Motor neuron (in vitro differentiated cells): ENCODE measurements around the gene TMEM63B. TPM values are rescaled to one million over a fixed set of nuclear protein-coding genes. Genes with fewer than 3 reads are reported as not detected.
"Not testable (repeated sequence)": the region's sequence is repeated elsewhere in the genome, so short reads cannot be mapped to it uniquely, and the experiment has no call there.

Experiments used
- ATAC-seq, 8 experiments: fragments of 200-7000 bp; cut with Tn5 transposase; replicated peaks in 6 of 8; 2 replicates each; pipeline ENCODE4 v1.8.0; 2021; ENCODE audit warnings: mild to moderate bottlenecking in 8 of 8, moderate library complexity in 8 of 8
- H3K27ac ChIP-seq, 2 donors: fragments of 250-450 bp; sonication (Bioruptor Pico); 2 replicates each; pipeline ENCODE4 v1.9.0; 2021; ENCODE audit warnings: antibody characterized with exemption in 2 of 2, mild to moderate bottlenecking in 2 of 2, moderate library complexity in 1 of 2
- H3K4me1 ChIP-seq, 2 donors: fragments of 250-450 bp; sonication (Bioruptor Pico); replicated peaks in 1 of 2; 2 replicates each; pipeline ENCODE4 v1.6.1; 2021; ENCODE audit warnings: antibody characterized with exemption in 2 of 2, mild to moderate bottlenecking in 2 of 2, moderate library complexity in 1 of 2
- H3K4me3 ChIP-seq, 5 donors: fragments of 250-450 bp; sonication (Bioruptor Pico); 2 replicates each; pipeline ENCODE4 v1.9.0; 2021; ENCODE audit warnings: antibody characterized with exemption in 5 of 5, mild to moderate bottlenecking in 5 of 5, moderate library complexity in 4 of 5
- WGBS, 10 experiments: fragments of 450-650 bp; shearing (Covaris generic); methylation state at CpG; one replicate each; pipeline ENCODE4 v1.0.0; 2022; 5-methylcytosine and 5-hydroxymethylcytosine counted together
- in situ Hi-C, 9 experiments: fragments of 400-800 bp; cut with MboI; loops; one replicate each; pipeline ENCODE4 v1.15.0; 2021; ENCODE audit warnings: low sequenced_read_pairs in 9 of 9, low pct_unique_long_range_greater_than_20kb in 2 of 9; ENCODE audit not compliant: unreplicated experiment in 9 of 9
- total RNA-seq, 8 experiments: library from RNA; unstranded; fragments of 300-600 nt; gene quantifications; 2 replicates each; pipeline versions ENCODE4 v1.2.3 to v1.2.4, GENCODE V29; 2022

Gene TMEM63B
- total RNA-seq, 8 experiments from 2014 or later, result 29.1 to 51.4 (median 38.5) TPM

- Histone ChIP-seq H3K27ac (no peak overlapping the region), H3K4me3 (no peak overlapping the region), H3K4me1 (peaks cover 2 to 6% of the 10 kb centered on the region in 2 donors)
- in situ Hi-C loops, result loop anchor here in 6 of 9 experiments (10.0 to 25.0 kb wide), 3 partner anchors 313 to 425 kb away; partner anchors contain the start of gene VEGFA (in 3 of the 6)
- 93 to 100% (median 100%) methylated on average over 1 to 2 of the region's 2 CpGs; no CpG with 5 or more reads in 5 of the 10 experiments for WGBS, 10 experiments
- no peak for ATAC-seq
These were observed 39.7 kb upstream of the TMEM63B start for GRCh38 chr6:44087623-44088022.

DNA sequence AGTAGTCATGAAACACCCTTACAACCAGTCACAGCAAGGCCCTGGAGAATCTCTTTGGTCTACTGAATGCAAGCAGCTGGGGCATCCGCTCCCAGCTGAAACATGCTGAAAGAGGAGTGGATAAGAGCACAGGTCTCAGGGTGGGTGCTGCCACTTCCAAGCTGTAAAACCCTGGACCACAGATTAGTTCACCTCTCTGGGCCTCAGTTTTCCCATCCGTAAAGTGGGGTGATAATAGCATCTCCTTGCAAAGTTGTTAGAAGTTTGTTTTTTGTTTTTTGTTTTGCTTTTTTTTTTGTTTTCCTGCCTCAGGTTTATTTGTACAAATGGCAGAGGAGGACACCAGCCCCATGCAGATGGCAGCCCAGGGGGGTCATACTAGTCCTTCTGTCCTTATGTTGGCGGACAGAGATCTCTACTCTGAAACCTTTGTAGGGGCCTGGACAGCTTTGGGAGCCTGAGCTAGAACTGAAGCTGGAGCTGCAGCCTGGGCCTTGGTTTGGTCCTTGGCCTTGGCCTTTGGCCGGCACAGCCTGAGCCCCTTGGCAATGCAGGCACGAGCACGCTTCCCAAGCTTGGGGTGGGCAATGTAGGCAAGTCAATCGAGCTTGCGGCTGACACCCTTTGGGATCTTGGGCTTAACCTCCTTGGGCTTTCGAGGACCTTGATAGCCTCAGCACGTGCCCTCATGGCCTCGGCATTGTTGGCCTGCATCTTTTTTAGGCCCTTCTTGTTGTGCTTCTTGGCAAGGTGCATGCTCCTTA lies 38.3 kb upstream of the TMEM63B start:
- Histone ChIP-seq H3K4me3 (no peak overlapping the region), H3K4me1 (peaks cover 2 to 6% of the 10 kb centered on the region in 2 donors), H3K27ac (no peak overlapping the region)
- in situ Hi-C loops, result loop anchor here in 6 of 9 experiments (10.0 to 25.0 kb wide), 3 partner anchors 314 to 427 kb away; partner anchors contain the start of gene VEGFA (in 3 of the 6)
- ATAC-seq, result no peak
- 89 to 100% (median 98%) methylated on average over 1 to 6 of the region's 11 CpGs; no CpG with 5 or more reads in 2 of the 10 experiments for WGBS, 10 experiments

GRCh38 chr6:44090465-44090864 lies 36.9 kb upstream of the TMEM63B start:
- WGBS, 10 experiments, result 90 to 100% (median 98%) methylated on average over 1 to 4 of the region's 5 CpGs; no CpG with 5 or more reads in 6 of the 10 experiments
- in situ Hi-C loops, result loop anchor here in 6 of 9 experiments (25.0 kb wide), 2 partner anchors 328 to 428 kb away; partner anchors contain the start of gene VEGFA (in 2 of the 6)
- Histone ChIP-seq H3K27ac (no peak overlapping the region), H3K4me1 (no peaks in the 10 kb centered on the region), H3K4me3 (no peak overlapping the region)
- ATAC-seq, result no peak

DNA sequence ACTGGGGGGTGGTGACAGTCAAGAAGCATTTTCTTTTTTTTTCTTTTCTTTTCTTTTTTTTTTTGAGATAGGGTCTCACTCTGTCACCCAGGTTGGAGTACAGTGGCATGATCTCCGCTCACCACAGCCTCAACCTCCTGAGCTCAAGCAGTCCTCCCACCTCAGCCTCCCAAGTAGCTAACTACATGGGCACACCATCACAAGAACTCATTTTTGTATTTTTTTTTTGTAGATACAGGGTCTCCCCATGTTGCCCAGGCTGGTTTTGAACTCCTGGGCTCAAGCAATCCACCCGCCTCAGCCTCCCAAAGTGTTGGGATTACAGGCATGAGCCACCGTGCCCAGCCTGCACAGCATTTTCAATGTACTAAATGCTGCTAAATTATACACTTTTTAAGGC lies 36.0 kb upstream of the TMEM63B start:
- 88 to 100% (median 100%) methylated on average over 1 to 2 of the region's 3 CpGs; no CpG with 5 or more reads in 4 of the 10 experiments for WGBS, 10 experiments
- not testable (repeated sequence) for H3K4me1 ChIP-seq, H3K4me3 ChIP-seq, H3K27ac ChIP-seq, ATAC-seq
- in situ Hi-C loops, result loop anchor here in 6 of 9 experiments (25.0 kb wide), 2 partner anchors 329 to 429 kb away; partner anchors contain the start of gene VEGFA (in 2 of the 6)

DNA sequence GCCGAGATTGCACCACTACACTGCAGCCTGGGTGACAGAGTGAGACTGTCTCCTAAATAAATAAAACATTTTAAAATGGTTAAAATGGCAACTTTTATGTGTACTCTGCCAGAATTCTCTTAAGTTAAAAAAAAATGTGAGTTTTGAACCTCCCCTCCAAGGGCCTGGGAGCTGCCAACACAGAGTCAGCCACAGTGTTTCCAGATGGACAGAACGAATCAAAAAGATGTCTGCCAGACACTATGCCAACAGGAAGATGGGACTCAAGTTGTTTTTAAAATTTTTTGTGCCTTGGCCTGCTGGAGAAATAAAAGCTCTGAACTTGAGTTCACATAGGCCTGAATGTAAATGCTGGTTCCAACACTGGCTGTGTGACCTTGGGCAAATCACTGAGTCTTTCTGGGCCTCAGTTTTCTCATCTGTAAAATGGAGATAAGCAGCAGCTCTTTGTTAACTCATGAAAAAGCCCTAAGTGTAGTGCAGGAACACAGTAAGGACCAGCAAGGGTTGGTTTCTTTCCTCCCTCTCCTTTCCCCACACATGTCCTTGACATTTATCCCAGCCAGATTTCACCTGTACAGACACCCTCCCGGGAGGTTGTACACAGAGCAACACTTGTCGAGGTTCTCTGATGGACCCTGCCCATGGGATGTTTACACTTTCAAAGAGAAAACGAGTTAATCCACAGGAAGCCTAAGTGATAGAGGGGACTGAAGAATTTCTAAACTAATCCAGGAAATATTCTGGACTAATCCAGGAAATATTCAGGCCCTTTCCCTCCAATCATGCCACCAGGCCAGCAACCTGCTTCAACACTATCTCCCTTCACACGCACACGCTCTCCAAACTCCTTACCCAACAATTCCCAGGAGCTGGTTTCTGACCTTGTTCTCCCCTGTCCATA lies 35.1 kb upstream of the TMEM63B start:
- WGBS, 10 experiments, result 38 to 100% (median 78%) methylated on average over 1 to 5 of the region's 7 CpGs
- H3K27ac ChIP-seq, result no peak overlapping the region
- no peak overlapping the region for H3K4me3 ChIP-seq
- no peak for ATAC-seq
- in situ Hi-C loops, result loop anchor here in 6 of 9 experiments (25.0 kb wide), 2 partner anchors 330 to 430 kb away; partner anchors contain the start of gene VEGFA (in 2 of the 6)
- H3K4me1 ChIP-seq, result no peaks in the 10 kb centered on the region

GRCh38 chr6:44093066-44093465 lies 34.3 kb upstream of the TMEM63B start:
- 66 to 100% (median 84%) methylated on average over 1 to 3 of the region's 5 CpGs; no CpG with 5 or more reads in 4 of the 10 experiments for WGBS, 10 experiments

GRCh38 chr6:44093750-44094402 lies 33.5 kb upstream of the TMEM63B start:
- no peak overlapping the region for H3K4me3 ChIP-seq
- ATAC-seq, result no peak
- H3K4me1 ChIP-seq, result no peaks in the 10 kb centered on the region
- 80 to 100% (median 92%) methylated on average over 1 to 4 of the region's 6 CpGs; no CpG with 5 or more reads in 3 of the 10 experiments for WGBS, 10 experiments
- no peak overlapping the region for H3K27ac ChIP-seq
- in situ Hi-C loops, result loop anchor here in 6 of 9 experiments (25.0 kb wide), 2 partner anchors 332 to 432 kb away; partner anchors contain the start of gene VEGFA (in 2 of the 6)

More at GRCh38 chr6:44093066-44093465, 34.3 kb upstream of the TMEM63B start:
- in situ Hi-C loops, result loop anchor here in 6 of 9 experiments (25.0 kb wide), 2 partner anchors 331 to 431 kb away; partner anchors contain the start of gene VEGFA (in 2 of the 6)
- no peak overlapping the region for H3K4me3 ChIP-seq
- no peak overlapping the region for H3K27ac ChIP-seq
- no peaks in the 10 kb centered on the region for H3K4me1 ChIP-seq
- ATAC-seq, result no peak

DNA sequence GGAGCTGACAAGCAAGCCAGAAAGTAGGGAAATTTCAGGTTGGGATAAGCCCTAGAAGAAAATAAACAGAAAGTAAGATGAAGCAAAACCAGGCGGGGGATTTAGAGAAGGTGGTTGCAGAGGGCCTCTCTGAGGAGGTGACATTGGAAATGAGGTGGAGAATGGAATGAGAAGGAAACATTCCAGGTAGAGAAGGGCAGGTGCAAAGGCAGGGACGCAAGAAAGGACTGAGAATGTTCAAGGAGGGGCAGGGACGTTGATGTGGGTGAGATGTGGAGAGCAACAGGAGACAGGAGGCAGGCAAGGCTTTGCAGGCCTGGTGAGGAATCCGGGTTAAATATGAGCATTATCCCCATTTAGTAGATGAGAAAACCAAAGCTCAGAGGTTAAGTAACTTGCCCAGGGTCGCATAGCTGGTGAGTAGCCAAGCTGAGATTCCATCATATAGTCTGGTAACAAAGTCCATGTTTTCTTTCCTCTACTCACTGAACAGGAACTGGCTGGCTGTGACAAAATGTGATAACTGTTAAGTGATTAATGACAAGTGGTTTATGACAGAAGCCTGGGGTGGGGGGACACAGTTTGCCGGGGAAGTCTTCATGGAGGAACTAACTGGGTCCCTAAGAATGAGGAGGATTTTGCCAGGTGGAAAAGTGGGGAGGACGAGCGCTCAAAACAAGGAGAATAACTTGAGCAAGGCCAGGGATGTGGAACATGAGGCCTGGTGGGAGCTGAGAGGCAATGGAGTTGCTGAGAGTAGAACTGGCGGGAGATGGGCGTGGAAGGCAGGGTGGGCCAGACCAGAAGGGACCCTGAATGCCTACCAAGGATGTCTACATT lies 32.7 kb upstream of the TMEM63B start:
- H3K27ac ChIP-seq, result no peak overlapping the region
- ATAC-seq, result no peak
- no peaks in the 10 kb centered on the region for H3K4me1 ChIP-seq
- in situ Hi-C loops, result loop anchor here in 6 of 9 experiments (25.0 kb wide), 2 partner anchors 332 to 432 kb away; partner anchors contain the start of gene VEGFA (in 2 of the 6)
- WGBS, 10 experiments, result 79 to 100% (median 92%) methylated on average over 2 to 8 of the region's 10 CpGs
- no peak overlapping the region for H3K4me3 ChIP-seq

GRCh38 chr6:44095243-44095623 lies 32.1 kb upstream of the TMEM63B start:
- not testable (repeated sequence) for H3K27ac ChIP-seq, H3K4me1 ChIP-seq, H3K4me3 ChIP-seq, ATAC-seq
- in situ Hi-C loops, result loop anchor here in 6 of 9 experiments (25.0 kb wide), 2 partner anchors 333 to 433 kb away; partner anchors contain the start of gene VEGFA (in 2 of the 6)
- 33 to 100% (median 75%) methylated on average over 1 to 5 of the region's 6 CpGs; no CpG with 5 or more reads in 4 of the 10 experiments for WGBS, 10 experiments

DNA sequence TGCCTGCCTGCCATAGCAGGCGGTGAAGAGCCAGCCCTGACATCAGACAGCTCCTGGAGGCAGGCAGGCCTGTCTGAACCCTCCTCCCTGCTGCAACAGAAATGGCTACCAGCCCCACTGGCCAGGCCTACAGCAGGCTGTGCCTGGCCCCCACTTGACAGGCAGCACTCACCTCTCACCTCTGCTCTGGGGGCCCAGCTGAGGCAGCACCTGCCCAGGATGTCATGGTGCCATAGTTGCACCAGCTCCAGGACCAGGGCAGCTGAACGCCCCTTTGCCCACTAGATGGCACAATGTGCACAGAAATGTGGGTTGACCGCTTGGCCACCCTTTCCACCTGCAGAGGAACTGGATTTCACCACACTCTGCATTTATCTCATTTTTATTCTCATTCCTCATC lies 30.7 kb upstream of the TMEM63B start:
- peak; percentile 77 to 93 (median 91) for ATAC-seq
- Histone ChIP-seq H3K27ac (no peak overlapping the region), H3K4me1 (no peaks in the 10 kb centered on the region), H3K4me3 (no peak overlapping the region)
- WGBS, 10 experiments, result 0 to 100% (median 69%) methylated on average over 1 to 2 of the region's 3 CpGs; no CpG with 5 or more reads in 2 of the 10 experiments
- in situ Hi-C loops, result loop anchor here in 6 of 9 experiments (25.0 kb wide), 2 partner anchors 334 to 434 kb away; partner anchors contain the start of gene VEGFA (in 2 of the 6)

DNA sequence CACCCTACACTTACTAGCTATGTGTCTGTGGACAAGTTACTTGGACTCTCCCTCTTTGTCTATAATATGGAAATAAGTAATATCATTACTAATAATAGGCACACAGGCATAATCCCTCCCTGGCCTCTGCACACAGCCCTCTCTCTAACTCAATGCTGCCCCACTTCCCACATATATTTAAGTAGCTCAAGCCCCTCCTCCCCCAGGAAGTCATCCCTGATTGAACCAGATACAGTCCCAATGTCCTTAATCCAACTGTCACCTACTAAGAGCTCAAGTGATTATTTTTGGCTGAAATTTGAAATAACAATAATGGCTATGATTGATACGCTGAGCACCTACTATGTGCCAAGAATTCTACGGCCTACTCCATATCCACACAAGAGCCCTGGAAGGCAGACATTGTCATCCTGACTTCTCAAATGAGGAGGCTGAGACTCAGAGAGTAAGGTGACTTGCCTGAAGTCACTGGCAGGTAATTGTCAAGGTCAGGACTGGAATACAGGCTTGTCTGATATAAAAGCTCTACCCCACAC lies 29.5 kb upstream of the TMEM63B start:
- H3K27ac ChIP-seq, result no peak overlapping the region
- H3K4me3 ChIP-seq, result no peak overlapping the region
- in situ Hi-C loops, result loop anchor here in 6 of 9 experiments (25.0 kb wide), 2 partner anchors 336 to 436 kb away; partner anchors contain the start of gene VEGFA (in 2 of the 6)
- no peak for ATAC-seq
- H3K4me1 ChIP-seq, result no peaks in the 10 kb centered on the region
- WGBS, 10 experiments, result 37 to 94% (median 60%) methylated on average over 1 to 2 of the region's 2 CpGs; no CpG with 5 or more reads in 5 of the 10 experiments
